ENCODE data around the gene COX8C.

The COX8C gene, protein sequence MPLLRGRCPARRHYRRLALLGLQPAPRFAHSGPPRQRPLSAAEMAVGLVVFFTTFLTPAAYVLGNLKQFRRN

DNA sequence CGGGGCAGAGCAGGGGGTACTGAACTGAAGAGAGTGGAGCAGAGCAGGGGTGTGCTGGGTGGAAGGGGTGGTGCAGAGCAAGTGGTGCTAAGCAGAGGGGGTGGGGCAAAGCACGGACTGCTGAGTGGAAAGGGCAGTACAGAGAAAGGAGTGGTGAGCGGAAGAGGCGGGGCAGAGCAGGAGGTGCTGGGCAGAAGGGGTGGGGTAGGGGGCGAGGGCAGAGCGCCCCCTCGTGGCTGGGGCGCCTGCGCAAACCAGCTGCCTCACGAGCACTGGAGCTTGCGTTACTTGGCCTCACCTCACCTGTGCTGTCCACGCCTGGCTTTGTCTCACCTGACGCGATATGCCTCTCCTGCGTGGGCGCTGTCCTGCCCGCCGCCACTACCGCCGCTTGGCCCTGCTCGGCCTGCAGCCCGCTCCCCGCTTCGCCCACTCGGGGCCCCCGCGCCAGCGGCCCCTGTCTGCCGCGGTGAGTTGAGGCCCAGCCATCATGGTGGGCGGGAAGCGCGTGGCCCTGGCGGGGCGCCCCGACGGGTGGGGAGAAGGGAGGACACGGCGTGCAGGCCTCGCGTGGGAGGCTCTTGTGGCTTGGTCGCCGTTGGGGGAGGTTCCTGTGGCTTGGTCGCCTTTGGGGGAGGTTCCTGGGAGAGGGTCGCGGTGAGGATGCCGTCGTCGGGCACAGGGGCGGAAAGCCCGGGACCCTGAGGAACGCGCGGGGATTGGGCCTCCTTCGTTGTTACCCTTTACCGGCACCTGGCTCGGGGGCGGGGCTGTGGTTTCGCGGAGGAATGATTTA is at the start of gene COX8C:
Gene COX8C, plus strand, starts transcription at position 257 of the 796 bp plus-strand sequence. Its CDS starts 87 bp downstream, at position 344.
- Histone ChIP-seq H3K36me3 (ENCODE audit: insufficient read depth, low read length) (no peaks in the 10 kb centered on the region), H3K27ac (no peak within 1 kb of the TSS), H3K9me3 (ENCODE audit: low read depth, low read length) (0 out of 2 replicates have a peak, but pooled peaks cover 4% of the 10 kb centered on the region), H3K9ac (ENCODE audit: insufficient read length) (no peak within 1 kb of the TSS), H3K4me3 (no peak within 1 kb of the TSS)
- DNase-seq (ENCODE audit: low read depth, low spot score), result no peak
- no peak for TF ChIP-seq POLR2AphosphoS5 (IDR thresholded peaks at IDR 0.05; ENCODE audit: borderline replicate concordance, low read depth, low read length)
- TF ChIP-seq EZH2 (IDR thresholded peaks at IDR 0.05), result no peak
- no peak for TF ChIP-seq FOXP2 (optimal IDR thresholded peaks at IDR 0.05; ENCODE audit: control extremely low read depth, extremely low read length, insufficient read depth)

DNA sequence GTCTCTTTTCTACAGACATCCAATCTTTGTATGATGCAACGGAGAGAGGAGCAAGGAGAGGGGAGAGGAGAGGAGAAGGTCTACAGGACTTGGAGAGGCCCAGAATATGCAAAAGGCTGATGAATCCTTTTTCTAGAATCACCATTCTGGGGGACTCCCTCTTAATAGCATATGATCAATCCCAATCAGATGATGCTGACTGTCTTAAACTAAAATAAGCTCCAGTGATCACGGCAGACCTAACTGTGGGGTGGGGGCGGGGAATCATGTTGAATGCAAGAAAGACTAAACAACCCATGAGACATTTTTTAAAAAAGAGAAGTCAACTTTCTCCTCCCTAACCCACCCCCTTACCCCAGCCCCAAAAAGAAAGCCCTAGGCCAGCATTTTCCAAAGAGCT is 47.6 kb upstream of the COX8C start:
- TF ChIP-seq FOXP2 (optimal IDR thresholded peaks at IDR 0.05; ENCODE audit: control extremely low read depth, extremely low read length, insufficient read depth) (no peak), POLR2AphosphoS5 (IDR thresholded peaks at IDR 0.05; ENCODE audit: borderline replicate concordance, low read depth, low read length) (no peak), EZH2 (IDR thresholded peaks at IDR 0.05) (no peak)
- peak overlapping the region; percentile 89 for H3K27ac ChIP-seq

DNA sequence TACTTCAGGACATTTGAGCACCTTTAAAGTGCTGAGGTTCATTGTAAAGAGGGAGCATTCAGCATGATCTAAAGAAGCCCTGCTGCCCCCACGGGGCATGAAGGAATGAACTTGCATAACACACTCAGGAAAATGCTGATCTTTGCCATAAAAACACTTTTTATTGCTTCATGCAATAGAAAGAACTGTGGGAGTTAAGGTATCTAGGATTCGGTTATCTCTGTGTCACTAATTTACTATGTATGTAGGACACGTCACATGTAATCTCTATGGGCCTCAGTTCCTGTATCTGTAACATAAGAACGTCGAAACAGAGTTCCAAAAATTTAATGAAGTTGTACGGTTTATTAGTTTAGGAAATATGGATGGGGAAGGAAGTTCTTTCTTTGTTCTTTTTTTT is 47.1 kb upstream of the COX8C start:
- H3K9me3 ChIP-seq (ENCODE audit: low read depth, low read length), result no peaks in the 10 kb centered on the region
- peak overlapping the region; percentile 44 for H3K9ac ChIP-seq (ENCODE audit: insufficient read length)
- TF ChIP-seq POLR2AphosphoS5 (IDR thresholded peaks at IDR 0.05; ENCODE audit: borderline replicate concordance, low read depth, low read length), result peak; percentile 54; the same call in 1 of the 2 replicates
- no peak for TF ChIP-seq EZH2 (IDR thresholded peaks at IDR 0.05)
- H3K36me3 ChIP-seq (ENCODE audit: insufficient read depth, low read length), result peaks cover 2% of the 10 kb centered on the region; the same call in 1 of the 2 replicates
- peak overlapping the region; percentile 89 for H3K27ac ChIP-seq
- peak; percentile 81 for DNase-seq (ENCODE audit: low read depth, low spot score)
- H3K4me3 ChIP-seq, result peak overlapping the region; percentile 54

More for the DNA sequence above, 47.6 kb upstream of the COX8C start:
- peaks cover 6% of the 10 kb centered on the region for H3K36me3 ChIP-seq (ENCODE audit: insufficient read depth, low read length)
- DNase-seq (ENCODE audit: low read depth, low spot score), result no peak
- peak overlapping the region; percentile 44 for H3K9ac ChIP-seq (ENCODE audit: insufficient read length)
- H3K4me3 ChIP-seq, result peak overlapping the region; percentile 54
- H3K9me3 ChIP-seq (ENCODE audit: low read depth, low read length), result no peaks in the 10 kb centered on the region

DNA sequence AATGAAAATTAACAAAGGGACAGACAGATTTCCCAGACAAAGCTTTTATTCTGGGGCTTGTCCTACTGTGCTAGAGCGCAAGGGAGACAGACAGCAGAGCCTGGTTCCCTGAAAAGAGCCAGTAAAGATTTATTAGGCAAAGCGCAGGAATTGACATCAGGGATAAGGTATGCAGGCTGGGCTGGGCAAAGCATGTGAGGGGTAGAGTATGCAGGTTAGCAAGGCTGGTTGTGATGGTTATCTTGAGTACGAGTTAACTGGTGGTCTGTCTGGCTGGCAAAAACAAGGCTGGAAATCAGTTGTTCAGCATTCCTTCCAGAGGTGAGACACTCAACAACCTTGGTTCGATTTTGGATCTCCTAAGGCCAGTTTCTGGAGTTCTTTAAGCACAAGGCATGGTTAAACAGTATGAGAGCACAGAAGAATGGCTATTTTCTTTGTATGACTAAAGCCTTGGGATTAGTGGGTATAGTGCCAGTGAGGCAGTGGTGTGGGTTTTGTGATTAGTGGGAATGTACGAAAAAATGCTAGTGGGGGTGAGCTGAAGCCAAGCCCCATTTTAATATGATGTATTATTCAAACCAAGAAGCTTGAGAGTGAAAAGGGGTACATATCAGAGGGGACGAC is 45.0 kb upstream of the COX8C start:
- peak overlapping the region; percentile 51; the same call in 1 of the 2 replicates for H3K27ac ChIP-seq
- H3K36me3 ChIP-seq (ENCODE audit: insufficient read depth, low read length), result no peaks in the 10 kb centered on the region
- H3K9ac ChIP-seq (ENCODE audit: insufficient read length), result no peak overlapping the region
- DNase-seq (ENCODE audit: low read depth, low spot score), result no peak
- no peaks in the 10 kb centered on the region for H3K9me3 ChIP-seq (ENCODE audit: low read depth, low read length)
- no peak for TF ChIP-seq EZH2 (IDR thresholded peaks at IDR 0.05)
- TF ChIP-seq POLR2AphosphoS5 (IDR thresholded peaks at IDR 0.05; ENCODE audit: borderline replicate concordance, low read depth, low read length), result no peak
- TF ChIP-seq FOXP2 (optimal IDR thresholded peaks at IDR 0.05; ENCODE audit: control extremely low read depth, extremely low read length, insufficient read depth), result no peak
- H3K4me3 ChIP-seq, result no peak overlapping the region

DNA sequence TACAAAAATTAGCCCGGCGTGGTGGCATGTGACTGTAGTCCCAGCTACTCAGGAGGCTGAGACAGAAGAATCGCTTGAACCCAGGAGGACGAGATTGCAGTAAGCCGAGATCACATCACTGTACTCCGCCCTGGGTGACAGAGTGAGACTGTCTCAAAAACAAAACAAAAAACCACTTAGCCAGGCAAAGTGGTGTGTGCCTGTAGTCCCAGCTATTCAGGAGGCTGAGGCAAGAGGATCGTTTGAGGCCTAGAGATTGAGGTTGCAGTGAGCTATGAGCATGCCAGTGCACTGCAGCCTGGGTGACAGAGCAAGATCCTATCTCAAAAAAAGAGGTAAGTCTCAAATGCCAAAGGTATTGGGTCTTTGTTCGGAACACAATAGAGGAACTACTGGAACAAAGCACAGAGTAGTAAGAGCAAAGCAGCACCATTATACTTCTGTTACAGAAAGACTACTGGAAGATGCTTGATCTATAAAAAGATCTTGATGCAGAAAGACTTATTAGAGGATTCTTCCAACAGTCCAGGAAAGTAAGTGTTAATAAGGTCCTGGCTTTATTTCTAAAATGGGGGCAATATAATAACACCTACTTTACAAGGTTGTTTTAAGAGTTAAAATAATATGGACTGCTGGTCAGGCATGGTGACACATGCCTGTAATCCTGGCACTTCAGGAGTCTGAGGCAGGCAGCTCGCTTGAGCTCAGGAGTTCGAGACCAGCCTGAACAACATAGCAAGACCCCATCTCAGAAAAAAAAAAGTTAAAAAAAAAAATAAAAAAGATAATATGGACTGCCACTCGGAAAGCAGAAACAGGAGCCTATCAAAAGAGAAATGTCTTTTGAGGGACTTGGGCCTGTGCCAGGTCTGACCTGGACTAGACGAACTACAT is 44.0 kb upstream of the COX8C start:
- TF ChIP-seq EZH2 (IDR thresholded peaks at IDR 0.05), result no peak
- no peak for TF ChIP-seq POLR2AphosphoS5 (IDR thresholded peaks at IDR 0.05; ENCODE audit: borderline replicate concordance, low read depth, low read length)
- TF ChIP-seq FOXP2 (optimal IDR thresholded peaks at IDR 0.05; ENCODE audit: control extremely low read depth, extremely low read length, insufficient read depth), result no peak
- H3K9ac ChIP-seq (ENCODE audit: insufficient read length), result no peak overlapping the region
- DNase-seq (ENCODE audit: low read depth, low spot score), result no peak
- no peak overlapping the region for H3K27ac ChIP-seq
- H3K9me3 ChIP-seq (ENCODE audit: low read depth, low read length), result no peaks in the 10 kb centered on the region
- H3K36me3 ChIP-seq (ENCODE audit: insufficient read depth, low read length), result no peaks in the 10 kb centered on the region
- no peak overlapping the region for H3K4me3 ChIP-seq

DNA sequence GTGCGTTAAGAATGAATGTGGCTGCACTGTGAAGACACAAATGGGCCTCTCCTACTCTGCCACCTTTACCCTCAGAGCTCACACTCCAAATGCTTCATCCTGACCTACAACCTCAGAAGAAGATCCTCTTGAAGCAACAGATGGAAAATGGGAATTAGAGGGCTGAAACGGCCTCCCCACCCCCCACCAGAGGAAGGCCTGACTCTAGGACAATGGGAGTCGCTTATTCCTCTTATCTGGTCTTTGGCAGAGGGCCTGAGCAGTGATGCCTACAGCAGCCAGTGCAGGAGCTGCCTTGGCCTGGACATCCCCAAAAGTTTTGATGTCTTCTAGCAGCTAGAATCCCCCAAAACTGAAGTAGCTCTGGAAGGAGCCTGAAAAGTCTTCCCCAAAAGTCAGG is 43.3 kb upstream of the COX8C start:
- no peaks in the 10 kb centered on the region for H3K36me3 ChIP-seq (ENCODE audit: insufficient read depth, low read length)
- H3K4me3 ChIP-seq, result no peak overlapping the region
- no peak for TF ChIP-seq FOXP2 (optimal IDR thresholded peaks at IDR 0.05; ENCODE audit: control extremely low read depth, extremely low read length, insufficient read depth)
- no peak for TF ChIP-seq POLR2AphosphoS5 (IDR thresholded peaks at IDR 0.05; ENCODE audit: borderline replicate concordance, low read depth, low read length)
- no peak for TF ChIP-seq EZH2 (IDR thresholded peaks at IDR 0.05)
- no peaks in the 10 kb centered on the region for H3K9me3 ChIP-seq (ENCODE audit: low read depth, low read length)
- no peak overlapping the region for H3K9ac ChIP-seq (ENCODE audit: insufficient read length)
- no peak for DNase-seq (ENCODE audit: low read depth, low spot score)
- no peak overlapping the region for H3K27ac ChIP-seq

DNA sequence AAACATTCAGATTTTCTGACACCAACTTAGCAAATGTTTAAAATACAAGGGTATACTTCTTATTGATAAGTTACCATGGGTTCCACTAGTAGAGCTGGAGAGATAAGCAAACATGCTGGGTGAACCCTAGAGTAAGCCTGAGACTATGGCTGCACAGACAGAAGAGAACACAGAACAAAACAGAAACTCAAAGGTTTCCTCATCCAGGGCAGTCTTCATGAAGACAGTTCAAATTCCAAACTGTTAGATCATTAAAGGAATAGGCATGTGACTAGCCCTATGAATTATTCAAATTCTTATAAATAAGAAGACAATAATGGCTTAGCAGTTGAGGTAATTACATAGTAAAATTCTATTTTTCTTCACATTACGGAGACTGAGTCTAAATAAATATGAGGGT is 42.2 kb upstream of the COX8C start:
- no peaks in the 10 kb centered on the region for H3K9me3 ChIP-seq (ENCODE audit: low read depth, low read length)
- no peak for DNase-seq (ENCODE audit: low read depth, low spot score)
- peak overlapping the region; percentile 83 for H3K27ac ChIP-seq
- no peaks in the 10 kb centered on the region for H3K36me3 ChIP-seq (ENCODE audit: insufficient read depth, low read length)
- TF ChIP-seq POLR2AphosphoS5 (IDR thresholded peaks at IDR 0.05; ENCODE audit: borderline replicate concordance, low read depth, low read length) (no peak), FOXP2 (optimal IDR thresholded peaks at IDR 0.05; ENCODE audit: control extremely low read depth, extremely low read length, insufficient read depth) (no peak), EZH2 (IDR thresholded peaks at IDR 0.05) (no peak)
- no peak overlapping the region for H3K9ac ChIP-seq (ENCODE audit: insufficient read length)
- H3K4me3 ChIP-seq, result peak overlapping the region; percentile 39; the same call in 1 of the 2 replicates
